Dendritic cell treated with granulocyte-macrophage colony-stimulating factor and Interleukin-4, amounts not matched to agents 40 ng/mL and 50 ng/mL, for 4 days (primary cell): ENCODE data around the gene ADNP.

Source experiments
- H3K27ac Mint-ChIP-seq: one replicate; pipeline ENCODE4 v1.8.0; 2022; ENCODE audit warnings: mild to moderate bottlenecking, mixed read lengths
- H3K27me3 Mint-ChIP-seq: one replicate; pipeline ENCODE4 v1.8.0; 2022; ENCODE audit warnings: mild to moderate bottlenecking, mixed read lengths
- H3K36me3 Mint-ChIP-seq: one replicate; pipeline ENCODE4 v1.8.0; 2022; ENCODE audit warnings: low read depth, mixed read lengths
- H3K4me1 Mint-ChIP-seq: one replicate; pipeline ENCODE4 v1.8.0; 2022; ENCODE audit warnings: low read depth, mixed read lengths
- H3K4me3 Mint-ChIP-seq: one replicate; pipeline ENCODE4 v1.8.0; 2022; ENCODE audit warnings: mild to moderate bottlenecking, moderate library complexity, mixed read lengths
- H3K9me3 Mint-ChIP-seq: one replicate; pipeline ENCODE4 v1.8.0; 2022; ENCODE audit warnings: mixed read lengths
- intact Hi-C: fragments of 100-400 bp; cut with micrococcal nuclease; formaldehyde crosslinking; loops from one replicate; pipeline ENCODE4 v1.15.0; 2022

Gene ADNP

GRCh38 chr20:50877232-50877743 lies 53.9 kb downstream of the ADNP start:
- H3K9me3 Mint-ChIP-seq: no peaks in the 10 kb centered on the region
- H3K4me1 Mint-ChIP-seq: no peaks in the 10 kb centered on the region
- H3K27me3 Mint-ChIP-seq: no peaks in the 10 kb centered on the region
- intact Hi-C loops: no loop called here
- H3K27ac Mint-ChIP-seq: no peak overlapping the region
- H3K4me3 Mint-ChIP-seq: no peak overlapping the region
- no peaks in the 10 kb centered on the region for H3K36me3 Mint-ChIP-seq

DNA sequence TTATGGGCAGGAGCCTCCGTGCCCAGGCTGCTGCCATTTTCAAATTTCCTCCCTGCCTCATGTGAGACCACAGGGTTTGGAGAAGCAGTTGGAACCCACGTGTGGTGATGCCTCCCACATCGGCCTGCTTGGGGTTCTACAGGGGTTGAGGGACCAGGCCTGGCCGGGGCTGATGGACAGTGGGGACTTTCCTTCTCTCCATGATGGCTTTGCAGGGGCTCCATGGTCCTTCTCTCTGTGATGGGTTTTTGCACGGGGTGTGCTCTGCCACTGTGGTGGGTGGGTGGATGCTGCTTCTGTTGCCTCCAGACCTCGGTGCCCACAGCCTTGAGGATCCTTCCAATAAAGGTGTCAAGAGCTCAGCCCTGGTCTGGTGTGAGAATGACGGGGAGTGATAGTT lies 54.4 kb downstream of the ADNP start:
- H3K9me3 Mint-ChIP-seq: no peaks in the 10 kb centered on the region
- intact Hi-C loops: no loop called here
- no peak overlapping the region for H3K27ac Mint-ChIP-seq
- no peaks in the 10 kb centered on the region for H3K4me1 Mint-ChIP-seq
- no peaks in the 10 kb centered on the region for H3K36me3 Mint-ChIP-seq
- H3K27me3 Mint-ChIP-seq: no peaks in the 10 kb centered on the region
- H3K4me3 Mint-ChIP-seq: no peak overlapping the region

GRCh38 chr20:50876063-50876685 lies 55.1 kb downstream of the ADNP start:
- intact Hi-C loops: no loop called here
- no peaks in the 10 kb centered on the region for H3K9me3 Mint-ChIP-seq
- no peaks in the 10 kb centered on the region for H3K27me3 Mint-ChIP-seq
- no peak overlapping the region for H3K4me3 Mint-ChIP-seq
- no peaks in the 10 kb centered on the region for H3K36me3 Mint-ChIP-seq
- H3K27ac Mint-ChIP-seq: no peak overlapping the region
- H3K4me1 Mint-ChIP-seq: no peaks in the 10 kb centered on the region

DNA sequence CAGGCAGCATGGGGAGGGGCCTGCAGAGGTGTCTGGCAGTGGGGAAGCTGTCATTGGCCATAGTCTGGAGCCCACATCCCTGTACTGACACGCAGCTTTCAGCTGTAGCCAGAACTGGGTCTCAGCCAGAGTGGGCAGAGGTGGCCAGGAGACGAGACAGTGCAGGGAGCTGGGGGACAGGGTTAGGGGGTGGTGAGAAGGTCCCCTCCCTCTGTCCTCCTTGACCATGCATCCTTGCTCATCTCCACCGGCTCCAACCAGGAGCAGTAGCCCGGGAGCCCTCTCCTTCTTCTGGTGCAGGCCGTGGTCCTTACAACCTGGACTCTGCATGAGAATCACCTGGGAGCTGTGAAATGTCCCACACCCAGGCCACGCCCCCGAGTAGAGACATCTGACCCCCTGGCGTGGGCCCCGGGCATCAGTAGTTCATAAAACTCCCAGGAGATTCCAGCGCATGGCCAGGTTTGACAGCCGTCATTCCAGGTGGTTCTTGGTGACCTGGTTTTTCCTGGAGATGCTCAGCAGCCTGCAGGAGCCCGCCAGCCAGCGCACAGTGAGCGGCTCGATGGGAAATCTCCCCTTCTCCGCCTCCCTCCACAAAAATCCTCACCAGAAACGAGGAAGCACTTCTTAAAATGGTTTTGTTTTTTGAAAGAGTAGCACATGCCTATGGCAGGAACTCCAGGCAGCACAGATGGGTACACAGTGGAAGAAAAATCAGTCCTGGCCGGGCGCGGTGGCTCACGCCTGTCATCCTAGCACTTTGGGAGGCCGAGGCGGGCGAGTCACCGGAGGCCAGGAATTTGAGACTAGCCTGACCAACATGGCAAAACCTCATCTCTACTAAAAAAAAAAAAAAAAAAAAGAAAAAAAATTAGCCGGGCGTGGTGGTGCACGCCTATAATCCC lies 56.2 kb downstream of the ADNP start:
- H3K36me3 Mint-ChIP-seq: no peaks in the 10 kb centered on the region
- H3K9me3 Mint-ChIP-seq: no peaks in the 10 kb centered on the region
- no peak overlapping the region for H3K4me3 Mint-ChIP-seq
- no peak overlapping the region for H3K27ac Mint-ChIP-seq
- H3K4me1 Mint-ChIP-seq: no peaks in the 10 kb centered on the region
- no peaks in the 10 kb centered on the region for H3K27me3 Mint-ChIP-seq
- intact Hi-C loops: no loop called here

- H3K27ac Mint-ChIP-seq: no peak overlapping the region
- intact Hi-C loops: no loop called here
- no peaks in the 10 kb centered on the region for H3K4me1 Mint-ChIP-seq
- no peaks in the 10 kb centered on the region for H3K27me3 Mint-ChIP-seq
- no peaks in the 10 kb centered on the region for H3K36me3 Mint-ChIP-seq
- no peaks in the 10 kb centered on the region for H3K9me3 Mint-ChIP-seq
- no peak overlapping the region for H3K4me3 Mint-ChIP-seq
Measured at GRCh38 chr20:50874111-50874757, 57.0 kb downstream of the ADNP start.

DNA sequence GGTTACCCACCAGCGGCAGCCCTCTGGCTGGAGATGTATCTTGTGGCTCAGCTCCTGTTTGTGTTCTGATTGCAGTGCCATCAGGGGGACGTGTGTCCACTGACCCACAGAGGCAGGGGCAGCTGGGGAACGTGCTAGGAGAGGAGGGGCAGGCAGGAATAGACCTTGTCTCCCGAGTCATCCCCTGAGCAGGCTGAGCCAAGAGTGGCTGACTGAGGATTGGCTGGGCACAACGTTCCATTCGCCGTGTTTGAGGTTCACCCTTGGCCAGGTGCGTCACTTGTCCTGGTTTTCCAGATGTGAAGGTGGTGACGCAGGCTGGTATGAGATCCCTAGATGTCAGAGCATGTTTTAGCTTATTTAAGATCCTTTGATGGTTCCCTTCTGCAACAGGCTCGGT lies 57.7 kb downstream of the ADNP start:
- no peaks in the 10 kb centered on the region for H3K9me3 Mint-ChIP-seq
- H3K4me3 Mint-ChIP-seq: no peak overlapping the region
- H3K4me1 Mint-ChIP-seq: no peaks in the 10 kb centered on the region
- no peaks in the 10 kb centered on the region for H3K36me3 Mint-ChIP-seq
- intact Hi-C loops: no loop called here
- no peak overlapping the region for H3K27ac Mint-ChIP-seq
- no peaks in the 10 kb centered on the region for H3K27me3 Mint-ChIP-seq

- no peaks in the 10 kb centered on the region for H3K4me1 Mint-ChIP-seq
- H3K27me3 Mint-ChIP-seq: no peaks in the 10 kb centered on the region
- intact Hi-C loops: no loop called here
- H3K9me3 Mint-ChIP-seq: no peaks in the 10 kb centered on the region
- H3K36me3 Mint-ChIP-seq: no peaks in the 10 kb centered on the region
- H3K4me3 Mint-ChIP-seq: no peak overlapping the region
- no peak overlapping the region for H3K27ac Mint-ChIP-seq
Measured at GRCh38 chr20:50872560-50873425, 58.4 kb downstream of the ADNP start.

GRCh38 chr20:50870561-50871161 lies 60.6 kb downstream of the ADNP start:
- Mint-ChIP-seq H3K27me3 (no peaks in the 10 kb centered on the region), H3K4me1 (no peaks in the 10 kb centered on the region), H3K9me3 (no peaks in the 10 kb centered on the region), H3K27ac (no peak overlapping the region), H3K4me3 (no peak overlapping the region), H3K36me3 (no peaks in the 10 kb centered on the region)
- intact Hi-C loops: no loop called here

- no peaks in the 10 kb centered on the region for H3K4me1 Mint-ChIP-seq
- no peaks in the 10 kb centered on the region for H3K27me3 Mint-ChIP-seq
- H3K36me3 Mint-ChIP-seq: no peaks in the 10 kb centered on the region
- H3K4me3 Mint-ChIP-seq: no peak overlapping the region
- no peak overlapping the region for H3K27ac Mint-ChIP-seq
- no peaks in the 10 kb centered on the region for H3K9me3 Mint-ChIP-seq
- intact Hi-C loops: no loop called here
Measured at GRCh38 chr20:50868509-50869495, 62.4 kb downstream of the ADNP start.

DNA sequence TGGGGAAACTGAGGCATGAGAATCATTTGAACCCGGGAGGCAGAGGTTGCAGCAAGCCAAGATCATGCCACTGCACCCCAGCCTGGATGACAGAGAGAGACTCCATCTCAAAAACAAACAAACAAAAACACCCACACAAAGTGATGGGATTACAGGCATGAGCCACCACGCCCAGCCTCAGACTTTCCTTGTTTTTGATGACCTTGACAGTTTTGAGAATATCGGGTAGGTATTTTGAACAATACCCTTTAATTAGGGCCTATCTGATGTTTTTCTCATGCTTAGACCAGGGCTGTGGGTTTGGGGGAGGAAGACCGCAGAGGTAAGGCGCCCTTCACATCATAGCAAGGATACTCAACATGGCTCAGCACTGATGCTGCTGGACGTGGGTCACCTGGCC lies 63.4 kb downstream of the ADNP start:
- Mint-ChIP-seq H3K27me3 (no peaks in the 10 kb centered on the region), H3K36me3 (no peaks in the 10 kb centered on the region), H3K4me1 (no peaks in the 10 kb centered on the region), H3K9me3 (no peaks in the 10 kb centered on the region), H3K4me3 (no peak overlapping the region), H3K27ac (no peak overlapping the region)
- intact Hi-C loops: no loop called here

- no peaks in the 10 kb centered on the region for H3K27me3 Mint-ChIP-seq
Measured at GRCh38 chr20:50866831-50867230, 64.4 kb downstream of the ADNP start.

DNA sequence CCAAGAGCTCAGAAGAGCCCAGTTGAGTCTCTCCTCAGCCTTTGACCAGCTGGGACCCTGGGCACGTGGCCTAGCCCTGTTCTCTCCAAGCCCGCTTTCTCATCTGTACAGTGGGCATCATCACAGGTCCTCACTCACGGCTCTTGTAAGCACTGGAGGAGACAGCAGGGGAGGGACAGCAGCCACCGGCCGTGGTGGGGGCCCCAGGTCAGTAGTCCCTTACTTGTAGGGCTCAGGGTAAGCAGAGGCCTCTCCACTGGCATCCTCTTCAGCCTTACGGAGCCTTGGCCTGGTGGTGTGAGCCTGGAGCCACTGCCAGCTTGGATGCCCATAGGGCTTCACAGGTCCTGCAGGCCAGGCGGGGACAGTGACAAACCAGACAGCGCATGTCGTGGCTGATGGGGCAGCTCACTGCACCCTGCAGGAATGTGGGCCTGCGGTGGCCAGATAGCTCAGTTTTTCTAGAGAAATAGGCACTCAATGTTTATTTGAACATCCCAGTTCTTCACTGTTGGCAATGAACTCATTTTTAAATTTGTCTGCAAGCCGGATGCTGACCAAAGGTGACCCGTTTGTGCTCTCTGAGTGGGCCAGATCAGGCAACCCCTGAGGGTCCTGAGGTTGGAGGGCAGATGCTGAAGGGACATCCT lies 65.1 kb downstream of the ADNP start:
- intact Hi-C loops: no loop called here
- Mint-ChIP-seq H3K4me1 (no peaks in the 10 kb centered on the region), H3K4me3 (no peak overlapping the region), H3K36me3 (no peaks in the 10 kb centered on the region), H3K27ac (no peak overlapping the region), H3K9me3 (no peaks in the 10 kb centered on the region), H3K27me3 (no peaks in the 10 kb centered on the region)

More at GRCh38 chr20:50866831-50867230, 64.4 kb downstream of the ADNP start:
- no peaks in the 10 kb centered on the region for H3K36me3 Mint-ChIP-seq
- H3K4me3 Mint-ChIP-seq: no peak overlapping the region
- intact Hi-C loops: no loop called here
- no peak overlapping the region for H3K27ac Mint-ChIP-seq
- H3K4me1 Mint-ChIP-seq: no peaks in the 10 kb centered on the region
- H3K9me3 Mint-ChIP-seq: no peaks in the 10 kb centered on the region
